AG04450 (cell line): ENCODE results near the gene ANKS1B. TPM values are rescaled to one million over a fixed set of nuclear protein-coding genes. Genes with fewer than 3 reads are reported as not detected.

Source experiments
- CTCF ChIA-PET: fragments of 300-600, 350-600 bp; formaldehyde crosslinking; extraction: SDS; loops from one replicate; lab custom pipeline; 2022; ENCODE audit warnings: antibody characterized with exemption, inconsistent platforms; lab: Charles Lee
- POLR2A ChIA-PET: fragments of 350-600 bp; formaldehyde crosslinking; extraction: SDS; loops from one replicate; lab custom pipeline; 2021; ENCODE audit warnings: antibody characterized with exemption, inconsistent platforms; lab: Yijun Ruan, JAX
- DNase-seq: peaks from one replicate; pipeline ENCODE4 v3.0.0-alpha.2; 2011; ENCODE audit warnings: low read depth, low spot score
- H3K27ac ChIP-seq: one replicate; pipeline ENCODE4 v1.5.1; 2012; ENCODE audit warnings: low read depth, low read length, control low read depth
- H3K27me3 ChIP-seq: one replicate; pipeline ENCODE4 v1.6.0; 2012; ENCODE audit warnings: low read length; ENCODE audit not compliant: control insufficient read depth, insufficient read depth
- H3K4me3 ChIP-seq: 2 replicates; pipeline ENCODE4 v1.5.1; 2011; ENCODE audit warnings: mild to moderate bottlenecking, low read depth, low read length, control low read depth
- H3K9me3 ChIP-seq: 2 replicates; pipeline ENCODE4 v1.5.1; 2012; ENCODE audit warnings: low read length; ENCODE audit not compliant: control insufficient read depth, insufficient read depth
- polyA plus RNA-seq: library from polyadenylated mRNA; depleted of rRNA; stranded (reverse); fragments of >200 nt; gene quantifications from 2 replicates; pipeline ENCODE4 v1.2.3, GENCODE V29; 2011
- TF ChIP-seq, protein P1 (sequence below): IDR thresholded peaks from 2 replicates; pipeline ENCODE4 v1.5.1; 2011; ENCODE audit warnings: low read depth, low read length, control low read depth, inconsistent platforms

The ANKS1B gene
- polyA plus RNA-seq, 1 experiment = 0.22 TPM

DNA sequence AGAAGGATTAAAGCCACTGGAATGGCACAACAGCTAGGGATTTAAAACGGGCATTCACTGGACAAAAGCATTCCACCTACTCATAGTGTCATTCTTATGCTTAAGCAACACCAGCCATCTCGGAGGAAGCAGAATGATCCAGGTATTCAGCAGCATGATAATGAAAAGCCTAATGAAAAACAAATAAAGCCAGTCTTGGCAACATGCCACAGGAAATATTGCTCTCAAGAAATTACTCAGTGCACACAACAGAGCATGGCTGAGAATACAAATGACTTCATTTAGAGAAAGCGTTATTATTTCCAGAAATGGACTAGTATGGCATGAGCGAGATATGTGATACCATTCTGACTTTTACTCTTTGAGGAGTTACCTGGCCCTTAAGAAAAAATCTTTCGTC, 897.5 kb downstream of the ANKS1B start:
- H3K27me3 ChIP-seq = no peaks in the 10 kb centered on the region
- ChIA-PET CTCF (no interaction called here), POLR2A (no interaction called here)
- no peak for DNase-seq
- H3K9me3 ChIP-seq = no peaks in the 10 kb centered on the region
- TF ChIP-seq, protein P1, sequence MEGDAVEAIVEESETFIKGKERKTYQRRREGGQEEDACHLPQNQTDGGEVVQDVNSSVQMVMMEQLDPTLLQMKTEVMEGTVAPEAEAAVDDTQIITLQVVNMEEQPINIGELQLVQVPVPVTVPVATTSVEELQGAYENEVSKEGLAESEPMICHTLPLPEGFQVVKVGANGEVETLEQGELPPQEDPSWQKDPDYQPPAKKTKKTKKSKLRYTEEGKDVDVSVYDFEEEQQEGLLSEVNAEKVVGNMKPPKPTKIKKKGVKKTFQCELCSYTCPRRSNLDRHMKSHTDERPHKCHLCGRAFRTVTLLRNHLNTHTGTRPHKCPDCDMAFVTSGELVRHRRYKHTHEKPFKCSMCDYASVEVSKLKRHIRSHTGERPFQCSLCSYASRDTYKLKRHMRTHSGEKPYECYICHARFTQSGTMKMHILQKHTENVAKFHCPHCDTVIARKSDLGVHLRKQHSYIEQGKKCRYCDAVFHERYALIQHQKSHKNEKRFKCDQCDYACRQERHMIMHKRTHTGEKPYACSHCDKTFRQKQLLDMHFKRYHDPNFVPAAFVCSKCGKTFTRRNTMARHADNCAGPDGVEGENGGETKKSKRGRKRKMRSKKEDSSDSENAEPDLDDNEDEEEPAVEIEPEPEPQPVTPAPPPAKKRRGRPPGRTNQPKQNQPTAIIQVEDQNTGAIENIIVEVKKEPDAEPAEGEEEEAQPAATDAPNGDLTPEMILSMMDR = no peak
- H3K27ac ChIP-seq = no peak overlapping the region
- H3K4me3 ChIP-seq = no peak overlapping the region

DNA sequence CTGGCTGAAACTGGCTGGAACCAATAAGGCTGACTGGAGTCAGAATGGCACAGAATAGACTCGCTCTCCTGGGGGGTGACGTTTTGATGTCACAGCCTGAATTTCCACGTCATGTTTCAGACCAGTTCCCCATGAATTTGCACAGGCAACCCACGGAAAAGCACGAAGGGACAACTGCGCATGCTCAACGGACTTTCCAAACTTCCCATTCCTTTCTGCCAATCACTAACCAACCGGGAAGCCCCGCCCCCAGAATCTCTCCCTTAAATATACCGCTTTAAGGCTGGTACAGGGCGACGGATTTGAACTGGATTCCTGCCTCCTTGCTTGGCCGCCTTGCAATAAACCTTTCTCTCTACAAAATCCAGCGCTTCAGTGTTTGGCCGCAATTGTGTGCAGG, 904.9 kb downstream of the ANKS1B start:
- POLR2A ChIA-PET = no interaction called here
- TF ChIP-seq, protein P1 = no peak
- Histone ChIP-seq H3K4me3 (no peak overlapping the region), H3K9me3 (no peaks in the 10 kb centered on the region), H3K27ac (no peak overlapping the region), H3K27me3 (no peaks in the 10 kb centered on the region)
- DNase-seq = no peak
- CTCF ChIA-PET = no interaction called here

DNA sequence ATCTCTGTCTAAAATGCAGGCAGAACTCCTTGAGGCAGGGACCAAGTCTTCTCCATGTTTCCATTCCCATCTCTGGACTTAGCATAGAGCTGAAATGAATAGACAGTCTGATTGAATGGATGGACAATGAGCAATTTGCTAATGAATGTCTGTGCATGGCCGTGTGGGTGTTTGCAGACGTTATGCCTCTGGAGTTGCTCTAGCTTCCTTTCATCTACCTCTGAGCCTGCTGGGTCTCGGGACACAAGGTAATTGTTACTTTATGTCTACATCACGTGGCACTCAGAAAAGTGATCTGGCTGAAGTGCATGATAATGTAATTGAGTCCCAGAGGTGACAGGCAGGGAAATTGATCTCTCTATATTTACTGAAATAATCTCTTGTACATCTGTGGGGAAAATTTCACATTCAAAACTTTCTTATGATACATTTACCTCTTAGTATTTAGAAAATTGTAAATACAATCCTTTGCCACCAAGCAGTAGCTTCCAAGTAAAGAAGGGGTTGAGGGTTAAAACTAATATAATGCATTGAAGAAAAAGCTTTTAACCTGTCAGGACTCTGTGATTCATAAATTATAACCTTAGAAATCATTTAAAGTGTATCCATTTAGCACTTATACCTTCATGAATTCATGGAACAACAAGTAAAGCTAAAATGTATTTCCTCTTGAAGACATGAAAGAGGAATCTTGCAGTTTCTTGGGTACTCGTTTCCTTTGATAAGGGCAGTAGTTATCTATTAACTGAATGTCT, 915.6 kb downstream of the ANKS1B start:
- Histone ChIP-seq H3K4me3 (no peak overlapping the region), H3K27me3 (no peaks in the 10 kb centered on the region), H3K9me3 (no peaks in the 10 kb centered on the region), H3K27ac (no peak overlapping the region)
- TF ChIP-seq, protein P1 = no peak
- DNase-seq = no peak
- ChIA-PET CTCF (interaction anchor here (1.0 kb wide), 1 partner anchor 26 kb away, joined by 5 read pairs; no protein-coding TSS in a partner anchor), POLR2A (no interaction called here)

DNA sequence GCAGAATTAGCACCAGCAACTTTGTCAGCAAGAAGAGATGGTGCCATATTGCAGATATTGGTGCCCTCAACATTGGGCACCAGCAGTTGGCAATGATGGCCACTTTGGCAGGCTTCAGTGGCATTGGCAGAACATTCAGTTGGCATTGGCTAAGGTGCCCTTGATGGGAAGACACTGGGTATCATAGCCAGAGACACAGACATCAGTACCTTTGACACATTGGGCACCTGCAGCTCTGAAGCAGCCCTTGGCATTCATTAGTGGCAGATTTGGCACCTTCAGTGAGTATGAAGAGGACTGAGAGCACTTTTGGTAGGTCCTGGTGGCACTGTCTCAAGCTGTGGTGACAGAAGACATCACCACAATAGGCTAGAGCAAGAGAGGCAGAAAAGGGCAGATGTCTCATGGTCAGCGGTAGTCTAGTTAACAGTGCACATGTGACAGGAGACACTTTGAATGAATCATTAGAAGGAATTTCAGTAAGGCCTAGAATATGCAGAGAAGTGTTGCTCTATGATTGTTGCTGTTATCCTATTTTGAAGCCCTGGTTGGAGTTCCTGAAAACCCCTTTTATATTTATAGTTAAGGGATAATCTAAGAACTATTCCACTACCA, 917.5 kb downstream of the ANKS1B start:
- TF ChIP-seq, protein P1 = no peak
- no peak for DNase-seq

DNA sequence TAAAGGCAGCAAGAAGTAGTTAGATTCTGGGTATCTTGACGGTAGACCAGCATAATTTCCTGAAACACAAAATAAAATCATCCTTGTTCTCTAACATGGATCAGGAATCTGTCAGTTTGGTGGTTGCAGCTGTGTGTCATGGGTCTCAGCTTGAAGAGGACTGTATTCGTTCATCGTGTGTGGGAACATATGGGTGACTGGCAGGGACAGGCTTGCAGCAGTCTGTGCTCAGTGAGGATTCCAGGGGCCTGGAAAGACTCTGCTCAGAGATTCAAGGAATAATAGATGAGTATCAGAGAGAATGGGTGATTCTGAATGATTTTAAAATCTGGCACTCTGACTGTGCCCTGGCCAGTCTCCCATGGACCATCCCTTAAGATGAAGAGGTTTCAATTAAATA, 918.0 kb downstream of the ANKS1B start:
- no peak for DNase-seq
- TF ChIP-seq, protein P1 = no peak
- ChIA-PET POLR2A (no interaction called here), CTCF (no interaction called here)
- Histone ChIP-seq H3K27me3 (no peaks in the 10 kb centered on the region), H3K4me3 (no peak overlapping the region), H3K27ac (no peak overlapping the region), H3K9me3 (no peaks in the 10 kb centered on the region)

More for the DNA sequence above, 917.5 kb downstream of the ANKS1B start:
- ChIA-PET CTCF (no interaction called here), POLR2A (no interaction called here)
- Histone ChIP-seq H3K4me3 (no peak overlapping the region), H3K27me3 (no peaks in the 10 kb centered on the region), H3K9me3 (no peaks in the 10 kb centered on the region), H3K27ac (no peak overlapping the region)
